ENCODE data around the gene TSKU.

The TSKU gene

GRCh38 chr11:76752321-76753143 lies 30.6 kb upstream of the TSKU start:
- DNase-seq = no peak

- no peak for DNase-seq
Measured at GRCh38 chr11:76753449-76753848, 29.7 kb upstream of the TSKU start.

- no peak for DNase-seq
Measured at GRCh38 chr11:76753950-76754349, 29.2 kb upstream of the TSKU start.

GRCh38 chr11:76756341-76756741 lies 26.8 kb upstream of the TSKU start:
- DNase-seq = no peak

GRCh38 chr11:76758311-76758710 lies 24.8 kb upstream of the TSKU start:
- no peak for DNase-seq

GRCh38 chr11:76759092-76759491 lies 24.1 kb upstream of the TSKU start:
- DNase-seq = no peak

GRCh38 chr11:76759517-76759916 lies 23.6 kb upstream of the TSKU start:
- DNase-seq = no peak

- DNase-seq = no peak
Measured at GRCh38 chr11:76760236-76760635, 22.9 kb upstream of the TSKU start.

- no peak for DNase-seq
Measured at GRCh38 chr11:76761718-76762355, 21.3 kb upstream of the TSKU start.

- DNase-seq = no peak
Measured at GRCh38 chr11:76762356-76762752, 20.8 kb upstream of the TSKU start.

GRCh38 chr11:76762867-76763572 lies 20.1 kb upstream of the TSKU start:
- DNase-seq = no peak

- DNase-seq = no peak
Measured at GRCh38 chr11:76763573-76764346, 19.4 kb upstream of the TSKU start.

GRCh38 chr11:76764941-76765665 lies 18.1 kb upstream of the TSKU start:
- DNase-seq = no peak

- DNase-seq = no peak
Measured at GRCh38 chr11:76765863-76766350, 17.2 kb upstream of the TSKU start.

- no peak for DNase-seq
Measured at GRCh38 chr11:76766521-76766920, 16.6 kb upstream of the TSKU start.

GRCh38 chr11:76767659-76768058 lies 15.5 kb upstream of the TSKU start:
- DNase-seq = no peak

- no peak for DNase-seq
Measured at GRCh38 chr11:76768088-76768908, 14.9 kb upstream of the TSKU start.

- no peak for DNase-seq
Measured at GRCh38 chr11:76768909-76769560, 14.1 kb upstream of the TSKU start.

GRCh38 chr11:76769645-76770586 lies 13.2 kb upstream of the TSKU start:
- DNase-seq = no peak
